Body of pancreas (tissue), 4 donors: ENCODE measurements around the gene KATNAL2. TPM values are rescaled to one million over a fixed set of nuclear protein-coding genes. Genes with fewer than 3 reads are reported as not detected.
"Not testable (repeated sequence)": the region's sequence is repeated elsewhere in the genome, so short reads cannot be mapped to it uniquely, and the experiment has no call there.

Experiments used
- ATAC-seq: fragments of 150-250 bp; one replicate; pipeline ENCODE4 v1.9.1; 2016
- DNase-seq, 4 donors: peaks; one replicate each; pipeline ENCODE4 v3.0.0-alpha.2; 2019
- H3K27ac ChIP-seq, 4 donors: fragments of 200-600 bp; sonication (generic); 1 replicate in 3 of 4; 2 replicates in 1 of 4; pipeline versions ENCODE4 v1.5.1 to v1.6.1; 2016 to 2019; ENCODE audit warnings: mild to moderate bottlenecking in 1 of 4, mixed read lengths in 1 of 4, moderate library complexity in 1 of 4
- H3K27me3 ChIP-seq, 2 donors: fragments of 200-600 bp; sonication (generic); one replicate each; pipeline ENCODE4 v1.6.0; 2016; ENCODE audit warnings: mild to moderate bottlenecking in 1 of 2
- H3K36me3 ChIP-seq, 2 donors: fragments of 200-600 bp; sonication (generic); replicated peaks in 1 of 2; 2 replicates each; pipeline ENCODE4 v1.5.1; 2016; ENCODE audit warnings: low read depth in 2 of 2; ENCODE audit not compliant: insufficient read depth in 1 of 2
- H3K4me1 ChIP-seq: fragments of 200-600 bp; sonication (generic); one replicate; pipeline ENCODE4 v1.6.0; 2016
- H3K4me3 ChIP-seq, 2 donors: fragments of 200-600 bp; sonication (generic); 1 replicate in 1 of 2; 2 replicates in 1 of 2; pipeline ENCODE4 v1.5.1; 2016 to 2019
- H3K9me3 ChIP-seq, 3 donors: fragments of 200-600 bp; sonication (generic); 1 replicate in 2 of 3; 2 replicates in 1 of 3; pipeline ENCODE4 v1.5.1; 2016
- CTCF ChIP-seq, 7 experiments: fragments of 450-650 bp in 4 of 7; fragments of 200-600 bp in 3 of 7; sonication (generic) in 3 of 7; IDR thresholded peaks; one replicate each; pipeline ENCODE4 v1.5.1; 2016 to 2019; ENCODE audit warnings: antibody characterized with exemption in 7 of 7
- POLR2A ChIP-seq, 3 donors: fragments of 450-650 bp; IDR thresholded peaks; one replicate each; pipeline ENCODE4 v1.6.1; 2016; ENCODE audit warnings: antibody characterized with exemption in 3 of 3, mild to moderate bottlenecking in 2 of 3
- WGBS, 2 donors: methylation state at CpG; one replicate each; pipeline ENCODE4 v1.1.5; 2017; 5-methylcytosine and 5-hydroxymethylcytosine counted together
- intact Hi-C: fragments of 100-400 bp; cut with DNase I; formaldehyde crosslinking; loops from one replicate; pipeline ENCODE4 v1.15.1; 2023
- total RNA-seq, 2 donors: library from RNA; depleted of rRNA; stranded (reverse); fragments of >200 nt; gene quantifications; one replicate each; pipeline ENCODE4 v1.1.0, GENCODE V29; 2016

Gene KATNAL2
- total RNA-seq, 2 donors from 2014 or later, result 1.8 to 12.2 TPM

- Histone ChIP-seq H3K36me3 (no peaks in the 10 kb centered on the region), H3K27me3 (no peaks in the 10 kb centered on the region), H3K27ac (no peak overlapping the region), H3K4me1 (no peaks in the 10 kb centered on the region), H3K4me3 (no peak overlapping the region), H3K9me3 (no peaks in the 10 kb centered on the region)
- 86 to 90% methylated on average over 16 to 19 of the region's 19 CpGs for WGBS, 2 donors
- intact Hi-C loops, result no loop called here
- ATAC-seq (no peak), DNase-seq (no peak)
- TF ChIP-seq POLR2A (IDR thresholded peaks at IDR 0.05), result no peak
- TF ChIP-seq CTCF (IDR thresholded peaks at IDR 0.05), result no peak
These were observed 115.5 kb downstream of the KATNAL2 start for GRCh38 chr18:47032945-47033344.

GRCh38 chr18:47034591-47034990 lies 117.2 kb downstream of the KATNAL2 start:
- H3K4me1 ChIP-seq, H3K36me3 ChIP-seq, H3K4me3 ChIP-seq, H3K9me3 ChIP-seq, ATAC-seq, intact Hi-C loops, DNase-seq, H3K27ac ChIP-seq, H3K27me3 ChIP-seq: not testable (repeated sequence)
- 89 to 100% methylated on average over 3 to 27 of the region's 28 CpGs for WGBS, 2 donors

- intact Hi-C loops, result no loop called here
- no peaks in the 10 kb centered on the region for H3K36me3 ChIP-seq
- no peak within 1 kb of the TSS for H3K4me3 ChIP-seq
- no peaks in the 10 kb centered on the region for H3K9me3 ChIP-seq
- DNase-seq (no peak), ATAC-seq (no peak)
- H3K4me1 ChIP-seq, result no peaks in the 10 kb centered on the region
- H3K27me3 ChIP-seq, result no peaks in the 10 kb centered on the region
- WGBS, 2 donors, result 94 to 99% methylated on average over 14 to 29 of the region's 29 CpGs
- no peak for TF ChIP-seq CTCF (IDR thresholded peaks at IDR 0.05)
- no peak for TF ChIP-seq POLR2A (IDR thresholded peaks at IDR 0.05)
- no peak within 1 kb of the TSS for H3K27ac ChIP-seq
These were observed 117.8 kb downstream of the KATNAL2 start, which contains the start of gene ELOA2 for GRCh38 chr18:47035156-47035671. ELOA2 (minus strand) TSS chr18:47035621; CDS start chr18:47035264, 357 bp downstream.

GRCh38 chr18:47036298-47036874 lies 119.0 kb downstream of the KATNAL2 start:
- Histone ChIP-seq H3K9me3 (no peaks in the 10 kb centered on the region), H3K27me3 (no peaks in the 10 kb centered on the region), H3K27ac (no peak overlapping the region), H3K36me3 (no peaks in the 10 kb centered on the region), H3K4me3 (no peak overlapping the region), H3K4me1 (no peaks in the 10 kb centered on the region)
- no peak for ATAC-seq
- intact Hi-C loops, result no loop called here
- peak in 2 of 4 donors; percentile 15 to 35 for DNase-seq
- peak in 6 of 7 experiments; percentile 12 to 37 (median 27) for TF ChIP-seq CTCF (IDR thresholded peaks at IDR 0.05)
- no peak for TF ChIP-seq POLR2A (IDR thresholded peaks at IDR 0.05)
- 56 to 74% methylated on average over 2 of the region's 2 CpGs for WGBS, 2 donors

- WGBS, 2 donors, result 68 to 73% methylated on average over 3 of the region's 3 CpGs
- no peak overlapping the region for H3K27ac ChIP-seq
- no peaks in the 10 kb centered on the region for H3K27me3 ChIP-seq
- DNase-seq (no peak), ATAC-seq (no peak)
- no peak overlapping the region for H3K4me3 ChIP-seq
- H3K36me3 ChIP-seq, result no peaks in the 10 kb centered on the region
- intact Hi-C loops, result no loop called here
- no peaks in the 10 kb centered on the region for H3K4me1 ChIP-seq
- TF ChIP-seq POLR2A (IDR thresholded peaks at IDR 0.05), result no peak
- no peak for TF ChIP-seq CTCF (IDR thresholded peaks at IDR 0.05)
- no peaks in the 10 kb centered on the region for H3K9me3 ChIP-seq
These were observed 119.7 kb downstream of the KATNAL2 start for GRCh38 chr18:47036927-47037578.
